T-helper 9 cell (primary cell): ENCODE results near the gene EVX2.

Source experiments
- DNase-seq: peaks from one replicate; pipeline ENCODE4 v3.0.0-alpha.2; 2020

The EVX2 gene

GRCh38 chr2:176039375-176039774 lies 44.4 kb downstream of the EVX2 start:
- DNase-seq: no peak

- no peak for DNase-seq
These were observed 45.1 kb downstream of the EVX2 start for GRCh38 chr2:176038694-176039093.

- no peak for DNase-seq
These were observed 48.6 kb downstream of the EVX2 start for GRCh38 chr2:176035013-176035691.

- no peak for DNase-seq
These were observed 56.0 kb downstream of the EVX2 start for GRCh38 chr2:176027806-176028205.
